Right renal pelvis (tissue), 4 donors: ENCODE data around the gene SEMA4D. TPM values are rescaled to one million over a fixed set of nuclear protein-coding genes. Genes with fewer than 3 reads are reported as not detected.

Experiments used
- DNase-seq, 4 donors: peaks; one replicate each; pipeline ENCODE4 v3.0.0-alpha.2; 2013; ENCODE audit warnings: low read depth in 4 of 4, low spot score in 3 of 4, missing footprints in 1 of 4
- polyA plus RNA-seq, 4 donors: library from polyadenylated mRNA; unstranded; fragments of 120-200 nt; gene quantifications; one replicate each; pipeline ENCODE4 v1.2.1, GENCODE V29; 2013; ENCODE audit not compliant: insufficient read length in 4 of 4

Gene SEMA4D
- polyA plus RNA-seq, 4 donors = 40.3 to 58.9 (median 47.4) TPM

DNA sequence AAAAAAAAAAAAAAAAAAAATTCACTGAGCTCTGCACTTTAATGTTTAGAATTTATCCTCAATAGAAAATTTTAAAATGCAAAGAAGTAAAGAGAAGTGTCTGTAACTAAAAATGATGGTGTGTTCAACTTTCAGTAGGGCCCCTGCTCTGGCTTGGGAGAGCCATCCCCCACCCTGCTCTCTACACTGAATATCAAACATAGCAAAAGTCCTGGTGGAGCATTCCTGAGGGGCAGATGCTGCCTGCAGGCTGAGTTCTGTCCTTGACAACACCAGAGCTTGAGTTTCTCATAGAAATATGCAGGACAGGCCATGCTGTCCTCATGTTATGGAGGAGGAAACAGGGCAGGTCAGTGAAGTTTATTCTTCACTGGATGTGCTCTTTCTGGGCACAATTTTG is 7.1 kb upstream of the SEMA4D start:
- no peak for DNase-seq

DNA sequence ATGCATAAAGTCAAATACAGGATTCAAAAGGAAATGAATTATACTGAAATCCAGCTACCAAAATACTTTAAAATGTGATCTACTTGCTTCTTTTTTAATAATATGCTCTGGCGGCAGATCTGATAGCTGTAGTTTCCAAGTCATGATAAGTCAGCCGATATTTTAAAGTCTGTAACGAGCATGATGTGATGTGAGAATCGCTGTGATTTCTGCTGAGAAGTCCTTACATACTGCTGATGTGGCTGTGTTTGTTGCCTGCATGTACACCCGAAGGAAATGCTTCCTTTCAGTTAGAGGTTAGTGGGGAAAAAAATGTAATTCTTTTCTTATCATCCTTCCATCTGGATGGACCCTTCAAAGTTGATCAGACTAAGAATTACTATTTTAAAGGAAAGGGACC is 4.8 kb upstream of the SEMA4D start:
- no peak for DNase-seq

DNA sequence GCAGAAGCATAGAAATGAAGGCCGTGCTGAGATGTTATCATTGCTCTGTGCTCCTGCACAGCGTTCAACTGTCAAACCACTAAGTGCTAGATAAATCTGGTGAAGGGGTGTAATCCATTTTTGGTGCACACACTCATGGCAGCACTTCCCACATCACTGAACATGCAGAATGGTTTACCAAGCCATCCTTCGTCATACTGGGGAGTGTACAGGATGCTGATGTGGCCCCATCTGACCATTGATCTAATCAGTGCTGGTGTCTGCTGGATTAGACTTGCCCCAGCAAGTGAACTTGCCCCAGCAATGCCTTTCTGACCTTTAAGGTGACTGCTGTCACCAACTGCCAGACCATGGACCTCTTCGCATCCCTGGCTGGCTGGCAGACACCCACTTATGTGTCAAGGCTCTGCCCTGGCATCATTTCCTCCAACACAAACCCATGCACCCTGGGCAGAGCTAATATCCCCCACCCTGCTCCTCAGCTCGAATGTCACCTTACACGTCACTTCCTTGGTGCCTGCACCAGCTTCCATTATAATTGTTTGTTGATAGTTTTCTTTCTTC is 4.2 kb upstream of the SEMA4D start:
- DNase-seq = no peak

DNA sequence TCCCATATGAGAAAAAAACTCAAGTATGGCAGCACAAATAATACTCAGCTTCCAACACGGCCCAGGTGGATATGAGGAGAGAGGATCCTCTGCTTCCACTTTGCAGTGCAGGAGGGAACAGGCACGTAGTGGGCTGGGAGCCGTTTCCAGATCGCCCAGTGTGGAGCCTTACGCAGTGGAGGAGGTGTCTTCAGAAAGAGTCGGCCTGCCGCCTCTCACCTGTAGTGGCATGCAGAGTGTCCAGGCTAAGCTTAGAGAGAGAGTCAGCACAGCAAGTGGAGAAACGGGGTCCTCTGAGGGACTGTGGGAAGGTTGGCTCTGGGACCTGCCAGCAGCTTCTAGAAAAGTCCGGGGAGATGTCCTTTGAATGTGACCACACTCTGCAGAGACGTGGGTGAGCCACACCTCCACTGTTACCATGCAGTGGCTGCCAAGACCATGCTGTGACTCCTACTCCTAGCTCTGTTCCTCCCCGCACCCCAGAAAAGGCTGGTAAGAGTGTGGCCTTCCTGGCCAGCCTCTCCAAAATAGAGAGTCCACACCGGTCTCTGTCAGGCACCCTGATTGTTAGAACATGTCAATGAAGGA is 3.5 kb upstream of the SEMA4D start:
- DNase-seq = no peak

DNA sequence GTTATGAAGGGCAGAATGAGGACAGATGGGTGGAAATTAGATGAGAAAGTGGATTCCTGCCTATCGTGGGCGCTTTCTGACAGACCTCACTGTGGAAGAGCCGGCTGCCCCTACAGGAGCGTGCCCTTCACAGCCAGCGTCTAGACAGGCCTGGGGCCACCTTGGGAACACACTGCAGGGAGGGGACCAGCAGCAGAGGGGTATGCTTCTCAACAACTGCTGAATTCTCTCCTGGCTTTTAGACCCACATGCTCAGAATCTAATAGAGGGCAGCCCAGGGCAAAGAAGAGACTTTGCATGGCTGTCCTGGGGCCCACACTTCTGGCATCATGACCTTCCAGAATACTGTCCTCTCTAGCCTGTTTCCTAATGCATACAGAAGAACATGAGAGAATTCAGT is 2.1 kb upstream of the SEMA4D start:
- no peak for DNase-seq

DNA sequence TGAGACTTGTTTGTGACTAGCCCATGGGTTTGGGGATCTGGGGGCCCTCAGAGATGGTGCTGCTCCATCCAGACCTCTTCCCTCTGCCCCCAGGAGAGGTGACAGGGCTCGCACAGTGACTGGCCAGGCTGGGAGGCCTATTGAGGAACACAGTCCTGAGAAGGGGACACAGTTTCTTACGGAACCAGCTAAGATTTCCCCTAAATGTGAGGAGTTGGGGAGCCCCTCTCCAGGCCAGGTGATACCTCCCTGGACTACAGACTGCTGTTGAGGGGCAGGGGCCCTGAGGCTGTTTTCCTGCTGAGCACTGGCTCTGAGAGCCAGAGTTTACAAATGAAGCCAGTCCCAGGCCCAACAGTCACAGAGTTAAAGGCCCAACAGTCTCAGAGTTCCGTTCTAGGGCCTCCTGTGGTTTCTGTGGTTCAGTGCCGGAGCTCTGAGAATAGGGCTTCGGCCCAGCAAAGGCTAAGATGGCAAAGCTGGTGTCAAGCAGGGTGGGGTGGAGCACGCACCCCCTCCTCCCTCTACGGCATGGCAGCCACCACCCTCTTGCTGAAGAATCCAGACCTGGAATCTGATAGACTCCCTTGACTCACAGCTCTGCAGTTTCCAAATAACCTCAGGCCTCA is 1.1 kb upstream of the SEMA4D start:
- DNase-seq = no peak

DNA sequence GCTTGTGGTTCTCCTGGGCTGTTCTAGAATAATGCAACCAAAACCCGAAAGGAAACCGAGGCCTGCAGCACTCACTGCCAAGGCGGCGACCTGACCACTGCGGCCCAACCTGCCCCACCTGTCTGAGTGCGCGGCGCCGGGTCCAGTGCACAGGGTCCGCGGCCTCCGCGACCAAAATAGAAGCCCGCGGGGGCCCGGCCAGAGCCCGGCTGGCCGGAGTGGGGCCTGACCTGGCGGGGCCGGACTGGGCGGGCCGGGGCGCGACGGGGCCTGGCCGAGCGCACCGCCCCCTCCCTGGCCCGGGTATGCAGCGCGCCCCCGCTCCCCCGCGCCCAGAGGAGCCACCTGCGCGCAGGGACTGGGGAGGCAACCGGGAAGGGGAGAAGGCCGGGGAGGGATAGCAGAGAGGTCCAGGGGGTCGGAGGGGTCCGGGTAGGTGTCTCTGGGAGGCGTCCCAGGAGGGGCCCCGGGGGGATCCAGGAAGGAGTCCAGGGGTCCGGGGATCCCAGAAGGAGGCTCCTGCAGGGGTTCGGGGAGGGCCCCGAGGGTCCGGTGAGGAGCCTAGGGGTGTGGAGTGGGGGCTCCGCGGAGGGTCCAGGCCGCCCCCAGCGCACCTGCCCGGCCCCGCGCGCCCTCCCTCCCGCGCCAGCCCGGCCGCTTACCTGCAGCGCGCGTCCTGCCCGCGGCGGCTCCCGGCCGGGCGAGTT is 503 bp downstream of the SEMA4D start:
- DNase-seq = no peak

DNA sequence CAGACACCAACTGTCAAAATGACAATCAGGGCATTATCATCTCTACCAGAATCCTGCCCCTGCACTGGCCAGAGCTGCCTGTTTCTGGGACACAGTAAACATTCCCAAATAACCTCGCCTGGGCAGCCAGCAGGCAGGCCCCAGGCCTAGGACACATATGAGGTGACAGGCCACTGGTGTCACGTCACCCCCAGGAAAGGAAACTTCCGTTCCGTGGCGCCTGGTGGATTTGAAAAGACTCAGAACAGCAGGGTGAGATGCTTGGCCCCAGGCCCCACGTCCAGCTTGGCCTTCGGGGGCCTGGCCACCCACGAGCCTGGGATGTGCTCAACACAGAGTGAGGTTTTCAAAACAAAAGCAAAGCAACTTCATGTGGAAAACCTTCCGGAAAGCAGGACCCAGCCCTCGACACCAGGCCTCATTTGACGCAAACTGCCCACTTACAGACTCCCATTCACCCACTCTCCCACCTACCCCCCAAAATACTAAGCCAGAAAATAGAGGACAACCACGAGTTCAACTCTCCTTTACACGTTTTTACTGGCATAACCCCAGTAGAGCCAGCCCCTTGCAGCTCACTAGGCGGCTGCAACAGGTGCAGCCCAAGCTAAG is 1.2 kb downstream of the SEMA4D start:
- no peak for DNase-seq

DNA sequence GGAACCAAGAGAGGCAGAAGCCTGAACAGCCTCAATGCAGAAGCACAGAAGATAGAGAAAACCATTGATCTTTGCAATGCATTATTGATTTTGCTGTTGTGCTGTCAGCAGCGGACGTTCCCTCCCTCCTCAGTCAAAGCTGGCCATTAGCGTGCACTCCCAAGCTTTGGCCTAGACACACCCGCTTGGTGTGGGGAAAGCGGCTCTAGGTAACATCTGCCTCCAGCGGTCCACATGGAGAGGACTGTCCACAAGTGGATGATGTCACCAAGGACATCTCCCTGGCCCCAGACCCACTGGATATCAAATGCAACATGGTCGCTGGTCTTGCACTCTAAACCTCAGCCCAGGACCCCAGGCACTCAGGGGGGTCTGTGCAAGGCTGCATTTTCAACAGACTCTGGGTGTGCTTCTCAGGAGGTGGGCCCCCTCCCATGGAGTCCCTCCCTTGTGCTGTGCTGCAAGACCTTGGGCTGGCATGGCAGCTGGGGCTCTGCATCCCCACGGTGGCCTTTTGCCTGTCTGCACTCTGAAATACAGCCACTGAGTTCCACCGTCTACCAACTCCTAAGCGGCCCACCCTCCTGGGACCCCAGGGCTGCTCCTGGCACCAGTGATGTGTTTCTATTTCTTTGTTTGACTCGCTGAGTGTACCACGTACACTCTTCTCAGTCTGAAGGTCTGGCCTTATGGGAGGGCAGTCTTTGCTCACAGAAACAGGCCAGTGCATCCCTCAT is 1.9 kb downstream of the SEMA4D start:
- no peak for DNase-seq

DNA sequence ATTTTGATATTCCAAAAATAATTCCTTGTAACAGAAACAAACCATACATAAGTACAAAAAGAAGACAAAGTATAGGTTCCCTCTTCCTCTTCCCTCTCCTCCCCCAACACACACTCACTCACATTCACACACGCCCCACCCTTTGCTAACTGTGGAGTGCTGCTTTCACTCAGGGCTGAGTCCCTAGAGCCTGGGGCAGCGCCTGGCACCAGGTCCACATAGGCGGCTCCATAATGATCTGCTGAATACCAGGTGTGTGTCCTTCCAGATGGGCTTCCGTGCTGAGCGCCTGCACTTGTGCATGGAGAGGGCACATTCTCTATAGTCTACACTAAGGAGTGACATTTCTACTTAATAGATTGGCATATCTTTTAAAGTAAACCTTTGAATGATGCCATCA is 3.7 kb downstream of the SEMA4D start:
- DNase-seq = no peak

DNA sequence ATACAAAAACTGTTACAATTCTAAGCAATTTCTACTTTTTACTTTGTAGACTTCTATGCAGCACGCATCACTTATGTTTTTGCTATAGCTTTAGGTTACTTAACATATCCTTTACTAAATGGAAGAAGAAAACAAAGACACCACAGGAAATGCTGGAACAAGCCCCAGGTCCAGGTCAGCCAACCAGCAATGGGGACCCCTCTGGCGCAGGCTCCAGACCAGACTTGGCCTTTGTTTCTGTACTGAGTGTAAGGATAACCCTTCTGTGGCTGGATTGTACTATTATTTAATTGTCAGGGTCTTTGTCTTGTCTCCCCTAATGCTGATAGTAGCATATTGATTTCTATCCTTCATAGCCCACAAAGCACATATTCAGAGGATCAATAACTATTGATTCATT is 4.2 kb downstream of the SEMA4D start:
- DNase-seq = no peak

DNA sequence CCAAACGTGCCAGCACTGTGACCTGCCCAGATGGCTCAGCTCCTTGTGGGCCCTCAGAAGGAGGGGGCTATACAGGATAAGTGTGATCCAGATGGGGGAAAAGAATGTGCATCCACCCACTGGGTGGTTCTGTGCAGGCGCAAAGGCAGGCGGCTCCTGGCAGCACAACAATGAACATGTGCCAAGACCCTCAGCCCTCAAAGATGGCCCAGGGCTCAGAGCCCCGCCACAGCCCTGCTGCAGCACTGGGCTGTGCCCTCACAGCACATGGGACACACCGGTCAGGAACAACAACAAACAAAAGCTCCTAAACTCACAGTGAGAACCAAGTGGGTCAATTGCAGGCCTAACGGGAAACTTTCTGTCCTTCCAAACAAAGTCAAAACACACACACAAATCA is 4.7 kb downstream of the SEMA4D start:
- no peak for DNase-seq

DNA sequence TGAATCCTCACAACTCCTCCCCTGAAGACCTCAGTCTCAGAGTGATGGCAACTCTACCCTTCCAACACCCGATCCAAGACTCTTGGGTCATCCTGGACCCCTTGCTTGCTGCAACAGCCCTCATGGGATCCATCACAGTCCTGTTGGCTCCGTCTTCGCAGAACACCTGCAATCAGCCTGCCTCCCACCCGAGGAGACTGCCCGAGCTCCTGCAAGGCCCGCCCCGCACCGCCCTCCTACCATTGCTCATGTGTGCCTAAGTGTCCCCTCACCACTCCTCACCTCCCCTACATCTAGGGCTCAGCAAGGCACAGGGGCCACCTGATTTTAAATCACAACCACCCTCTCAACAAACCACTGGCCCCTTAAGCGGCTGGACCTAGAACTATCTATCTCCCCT is 5.3 kb downstream of the SEMA4D start:
- no peak for DNase-seq

DNA sequence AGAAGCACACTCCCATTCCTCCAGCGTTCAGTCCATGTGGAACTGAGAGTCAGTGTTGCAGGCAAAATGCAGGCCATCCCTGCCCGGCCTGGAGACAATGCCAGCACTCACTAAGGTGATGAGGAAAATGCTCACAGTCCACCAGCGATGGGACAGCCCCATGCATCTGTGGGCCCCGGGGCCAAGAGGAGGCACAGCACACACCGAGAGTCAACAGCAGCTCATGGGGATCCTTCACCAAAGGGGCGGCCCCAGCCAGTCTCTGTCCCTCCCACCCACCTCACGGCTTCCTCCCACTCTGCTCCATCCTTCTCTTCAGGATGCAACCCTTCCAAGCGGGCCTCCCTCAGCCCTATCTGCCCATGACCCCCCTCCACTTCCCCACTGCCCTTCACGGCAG is 6.2 kb downstream of the SEMA4D start:
- DNase-seq = no peak

DNA sequence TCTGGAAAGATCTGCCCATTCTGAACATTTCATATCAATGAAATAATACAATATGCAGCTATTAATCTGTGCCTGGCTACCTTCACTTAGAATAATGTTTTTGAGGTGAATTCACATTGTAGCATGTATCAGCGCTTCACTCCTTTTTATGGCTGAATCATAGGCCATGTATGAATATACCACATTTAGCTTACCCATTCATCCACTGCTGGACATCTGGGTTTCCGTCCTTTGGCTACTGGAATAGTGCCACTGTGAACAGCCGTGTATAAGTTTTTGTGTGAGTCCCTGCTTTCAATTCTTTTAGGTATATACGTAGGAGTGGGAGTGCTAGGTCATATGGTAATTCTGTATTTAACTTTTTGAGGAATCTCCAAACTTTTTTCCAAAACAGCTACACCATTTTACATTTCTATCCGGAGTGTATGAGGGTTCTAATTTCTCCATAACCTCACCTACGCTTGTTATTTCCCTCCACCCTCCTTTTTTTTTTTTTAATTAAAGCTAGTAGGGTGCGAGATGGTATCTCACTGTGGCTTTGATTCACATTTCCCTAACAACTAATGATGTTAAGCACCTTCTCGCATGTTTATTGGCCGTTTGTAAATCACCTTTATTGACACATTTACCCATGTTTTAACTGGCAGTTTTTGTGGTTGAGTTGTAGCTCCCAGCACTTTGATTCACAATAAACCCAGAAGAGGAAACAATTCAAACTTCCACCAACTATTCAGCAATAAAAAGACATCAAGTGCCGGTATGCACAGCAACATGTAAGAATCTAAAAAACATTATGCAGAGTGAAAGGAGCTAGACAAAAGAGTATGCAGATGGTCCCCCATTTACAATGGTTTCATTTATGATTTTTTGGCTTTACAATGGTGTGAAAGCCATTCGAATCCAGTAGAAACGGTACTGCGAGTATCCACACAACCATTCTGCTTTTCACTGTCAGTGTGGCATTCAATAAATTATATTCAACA is 8.1 kb downstream of the SEMA4D start:
- no peak for DNase-seq

DNA sequence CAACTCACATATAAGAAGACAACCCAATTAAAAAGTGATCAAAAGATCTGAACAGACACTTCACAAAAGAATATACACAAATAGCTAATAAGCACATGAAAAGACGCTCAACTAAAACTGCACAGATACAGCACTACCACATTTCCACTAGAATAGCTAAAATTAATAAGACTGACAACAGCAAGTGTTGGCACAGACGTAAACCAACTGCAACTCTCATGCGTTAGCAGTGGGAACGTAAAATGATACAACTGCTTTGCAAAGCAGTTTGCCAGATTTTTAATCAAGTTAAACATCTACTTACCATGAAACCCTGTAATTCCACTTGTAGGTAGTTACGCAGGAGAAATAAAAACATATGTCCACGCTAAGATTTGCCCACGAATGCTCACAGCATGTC is 9.0 kb downstream of the SEMA4D start:
- DNase-seq = no peak

DNA sequence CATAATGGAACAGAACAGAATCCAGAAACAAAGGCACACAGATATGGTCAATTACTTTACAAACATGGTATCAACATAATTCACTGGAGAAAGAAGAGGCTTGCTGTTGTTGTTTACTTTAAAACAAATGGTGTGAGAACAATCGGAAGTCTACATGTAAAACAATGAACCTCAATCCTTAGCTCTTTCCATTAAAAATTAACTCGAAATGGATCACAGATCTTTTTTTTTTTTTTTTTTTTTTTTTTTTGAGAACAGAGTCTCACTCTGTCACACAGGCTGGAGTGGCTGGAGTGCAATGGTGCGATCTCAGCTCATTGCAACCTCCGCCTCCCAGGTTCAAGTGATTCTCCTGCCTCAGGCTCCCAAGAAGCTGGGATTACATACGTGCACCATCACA is 9.8 kb downstream of the SEMA4D start:
- no peak for DNase-seq

DNA sequence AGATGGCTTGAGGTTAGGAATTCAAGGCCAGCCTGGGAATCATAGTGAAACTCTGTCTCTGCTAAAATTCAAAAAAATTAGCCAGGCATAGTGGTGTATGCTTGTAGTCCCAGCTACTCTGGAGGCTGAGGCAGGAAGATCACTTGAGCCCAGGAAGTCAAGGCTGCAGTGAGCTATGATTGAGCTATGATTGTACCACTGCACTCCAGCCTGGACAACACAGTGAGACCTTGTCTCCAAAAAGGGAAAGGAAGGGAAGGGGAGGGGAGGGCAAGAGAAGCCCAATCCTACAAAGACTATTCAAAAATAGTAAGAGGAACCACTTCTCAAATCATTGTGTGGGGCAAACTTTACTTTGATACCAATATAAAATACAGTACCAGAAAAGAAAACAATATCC is 11.2 kb downstream of the SEMA4D start:
- DNase-seq = no peak

DNA sequence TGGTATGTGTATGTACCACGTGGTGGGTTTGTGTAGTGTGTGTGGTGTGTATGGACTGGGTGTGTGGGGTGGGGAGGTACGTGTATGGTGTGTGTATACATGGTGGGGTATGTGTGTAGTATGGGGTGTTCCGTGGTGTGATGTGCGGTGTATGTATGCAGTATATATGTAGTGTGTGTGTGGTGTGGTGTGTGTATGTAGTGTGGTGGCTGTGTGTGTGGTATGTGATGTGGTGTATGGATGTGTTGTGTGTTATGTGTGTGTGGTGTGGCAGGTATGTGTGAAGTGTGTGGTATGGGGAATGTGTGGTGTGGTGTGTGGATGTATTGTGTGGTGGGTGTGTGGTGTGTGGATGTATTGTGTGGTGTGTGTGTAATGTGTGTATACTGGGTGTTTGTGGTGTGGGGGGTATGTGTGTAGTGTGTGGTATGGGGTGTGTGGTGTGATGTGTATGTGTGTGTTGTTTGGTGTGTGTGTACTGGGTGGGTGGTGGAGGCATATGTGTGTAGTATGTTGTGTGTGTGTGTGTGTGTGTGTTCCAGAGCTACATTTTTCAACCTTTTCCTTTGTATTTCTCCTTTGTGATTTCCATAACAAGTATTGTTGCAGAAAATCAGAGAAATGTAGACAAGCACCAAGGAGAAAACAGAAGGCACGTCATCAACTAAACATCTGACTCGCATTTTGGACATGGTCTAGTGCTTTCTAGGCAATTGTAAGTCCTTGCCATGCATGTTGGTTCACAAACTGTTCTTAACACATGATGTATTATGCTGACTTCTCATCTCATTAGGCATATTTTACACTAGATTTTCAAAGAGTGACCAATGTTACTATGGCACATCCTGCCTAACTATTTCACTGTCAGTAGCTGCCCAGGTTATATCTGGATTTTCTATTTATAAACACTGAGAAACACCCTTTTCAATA is 13.2 kb downstream of the SEMA4D start:
- no peak for DNase-seq
